Stomach (tissue), 9 donors: ENCODE measurements around the gene FOXN3. TPM values are rescaled to one million over a fixed set of nuclear protein-coding genes. Genes with fewer than 3 reads are reported as not detected.

Source experiments
- DNase-seq, 2 donors: peaks; one replicate each; pipeline versions ENCODE4 v3.0.0 to v3.0.0-alpha.2; 2013 to 2019
- H3K27ac ChIP-seq, 5 donors: fragments of 200-600 bp in 4 of 5; sonication (generic) in 4 of 5; one replicate each; pipeline ENCODE4 v1.5.1; 2013 to 2019; ENCODE audit warnings: mild to moderate bottlenecking in 1 of 5, moderate library complexity in 1 of 5
- H3K27me3 ChIP-seq, 3 donors: fragments of 200-600 bp; sonication (generic); one replicate each; pipeline ENCODE4 v1.5.1; 2017 to 2019; ENCODE audit warnings: mixed run types in 1 of 3
- H3K36me3 ChIP-seq, 4 donors: fragments of 200-600 bp; sonication (generic); 1 replicate in 3 of 4; 2 replicates in 1 of 4; pipeline ENCODE4 v1.5.1; 2016 to 2019
- H3K4me1 ChIP-seq, 4 donors: fragments of 200-600 bp; sonication (generic); one replicate each; pipeline ENCODE4 v1.5.1; 2016 to 2019
- H3K4me3 ChIP-seq, 4 donors: fragments of 200-600 bp; sonication (generic) in 3 of 4; one replicate each; pipeline ENCODE4 v1.5.1; 2016 to 2019; ENCODE audit warnings: mild to moderate bottlenecking in 1 of 4
- H3K9me3 ChIP-seq, 4 donors: fragments of 200-600 bp; sonication (generic); one replicate each; pipeline ENCODE4 v1.5.1; 2016 to 2019
- CTCF ChIP-seq, 7 experiments: fragments of 450-650 bp in 4 of 7; fragments of 200-600 bp in 3 of 7; sonication (generic) in 3 of 7; IDR thresholded peaks; one replicate each; pipeline ENCODE4 v1.5.1; 2016 to 2019; ENCODE audit warnings: antibody characterized with exemption in 7 of 7, control low read depth in 2 of 7, mild to moderate bottlenecking in 1 of 7
- EP300 ChIP-seq: sonication (generic); formaldehyde crosslinking; IDR thresholded peaks from one replicate; pipeline ENCODE4 v1.6.1; 2017; ENCODE audit warnings: antibody characterized with exemption
- POLR2A ChIP-seq, 4 donors: fragments of 450-650 bp; IDR thresholded peaks; one replicate each; pipeline ENCODE4 v1.6.1; 2016; ENCODE audit warnings: antibody characterized with exemption in 4 of 4, control low read depth in 2 of 4, mild to moderate bottlenecking in 1 of 4, moderate library complexity in 1 of 4
- POLR2AphosphoS5 ChIP-seq, 3 donors: sonication (generic); formaldehyde crosslinking; IDR thresholded peaks; one replicate each; pipeline ENCODE4 v1.6.1; 2016; ENCODE audit warnings: antibody characterized with exemption in 3 of 3
- WGBS, 5 donors: extraction: QIAGEN DNeasy Blood & Tissue Kit in 3 of 5; methylation state at CpG; one replicate each; pipeline versions ENCODE4 v1.1.5 to v1.1.7; 2013 to 2018; 5-methylcytosine and 5-hydroxymethylcytosine counted together
- intact Hi-C: fragments of 100-400 bp; cut with DNase I; formaldehyde crosslinking; loops from one replicate; pipeline ENCODE4 v1.15.1; 2023; ENCODE audit warnings: low total_unique reads
- polyA plus RNA-seq, 3 donors: library from polyadenylated mRNA; stranded (reverse); fragments of 200-250 nt; gene quantifications; one replicate each; pipeline ENCODE4 v1.2.3, GENCODE V29; 2013
- total RNA-seq, 5 donors: library from RNA; depleted of rRNA; stranded (reverse); fragments of >200 nt; gene quantifications; one replicate each; pipeline versions ENCODE4 v1.1.0 to v1.2.3, GENCODE V29; 2014 to 2016
- donor health status: healthy with polysubstance abuse.
- donor health status: Bipolar disorder and iron deficiency.
- donor health status: healthy.

The FOXN3 gene
- total and polyA plus RNA-seq, 8 donors = 12.5 to 126 (median 56.6) TPM

GRCh38 chr14:89259951-89260609 lies 157.0 kb downstream of the FOXN3 start:
- 78 to 93% (median 83%) methylated on average over 11 to 15 of the region's 15 CpGs for WGBS, 5 donors

GRCh38 chr14:89258728-89259273 lies 158.2 kb downstream of the FOXN3 start:
- WGBS, 5 donors = 81 to 86% (median 82%) methylated on average over 6 of the region's 6 CpGs
- peaks cover 0 to 11% (median 7%) of the 10 kb centered on the region in 4 donors for H3K36me3 ChIP-seq
- peaks cover 0 to 33% (median 5%) of the 10 kb centered on the region in 4 donors for H3K4me1 ChIP-seq
- no peaks in the 10 kb centered on the region for H3K9me3 ChIP-seq
- DNase-seq = no peak
- no peak overlapping the region for H3K27ac ChIP-seq
- intact Hi-C loops = no loop called here
- TF ChIP-seq EP300 (no peak), POLR2A (IDR thresholded peaks at IDR 0.05) (no peak), CTCF (IDR thresholded peaks at IDR 0.05) (no peak), POLR2AphosphoS5 (IDR thresholded peaks at IDR 0.05) (no peak)
- H3K27me3 ChIP-seq = no peaks in the 10 kb centered on the region
- H3K4me3 ChIP-seq = no peak overlapping the region

More at GRCh38 chr14:89259951-89260609, 157.0 kb downstream of the FOXN3 start:
- no peak overlapping the region for H3K4me3 ChIP-seq
- DNase-seq = no peak
- TF ChIP-seq POLR2AphosphoS5 (IDR thresholded peaks at IDR 0.05) = no peak
- TF ChIP-seq EP300 = no peak
- TF ChIP-seq POLR2A (IDR thresholded peaks at IDR 0.05) = no peak
- no peak for TF ChIP-seq CTCF (IDR thresholded peaks at IDR 0.05)
- H3K36me3 ChIP-seq = peaks cover 0 to 11% (median 4%) of the 10 kb centered on the region in 4 donors
- intact Hi-C loops = no loop called here
- H3K27ac ChIP-seq = no peak overlapping the region
- H3K27me3 ChIP-seq = no peaks in the 10 kb centered on the region
- no peaks in the 10 kb centered on the region for H3K9me3 ChIP-seq
- H3K4me1 ChIP-seq = peaks cover 0 to 27% (median 0%) of the 10 kb centered on the region in 4 donors

GRCh38 chr14:89256951-89257350 lies 160.1 kb downstream of the FOXN3 start:
- H3K9me3 ChIP-seq = no peaks in the 10 kb centered on the region
- H3K27me3 ChIP-seq = no peaks in the 10 kb centered on the region
- intact Hi-C loops = no loop called here
- H3K36me3 ChIP-seq = peaks cover 0 to 11% (median 9%) of the 10 kb centered on the region in 4 donors
- no peak for DNase-seq
- H3K4me1 ChIP-seq = peaks cover 0 to 24% (median 7%) of the 10 kb centered on the region in 4 donors
- H3K4me3 ChIP-seq = no peak overlapping the region
- WGBS, 5 donors = 90 to 100% (median 92%) methylated on average over 1 of the region's 1 CpG
- H3K27ac ChIP-seq = no peak overlapping the region
- no peak for TF ChIP-seq POLR2AphosphoS5 (IDR thresholded peaks at IDR 0.05)
- TF ChIP-seq EP300 = no peak

- Histone ChIP-seq H3K27ac (no peak overlapping the region), H3K4me1 (peaks cover 0 to 24% (median 7%) of the 10 kb centered on the region in 4 donors), H3K9me3 (no peaks in the 10 kb centered on the region), H3K27me3 (no peaks in the 10 kb centered on the region), H3K36me3 (peaks cover 0 to 11% (median 9%) of the 10 kb centered on the region in 4 donors), H3K4me3 (no peak overlapping the region)
- 78 to 89% (median 84%) methylated on average over 8 of the region's 8 CpGs for WGBS, 5 donors
- TF ChIP-seq CTCF (IDR thresholded peaks at IDR 0.05) (no peak), POLR2AphosphoS5 (IDR thresholded peaks at IDR 0.05) (no peak), EP300 (no peak), POLR2A (IDR thresholded peaks at IDR 0.05) (no peak)
- intact Hi-C loops = no loop called here
- DNase-seq = no peak
These were observed 160.8 kb downstream of the FOXN3 start for GRCh38 chr14:89256283-89256682.

GRCh38 chr14:89255852-89256251 lies 161.2 kb downstream of the FOXN3 start:
- H3K4me3 ChIP-seq = no peak overlapping the region
- 59 to 94% (median 92%) methylated on average over 2 to 3 of the region's 3 CpGs for WGBS, 5 donors

More at GRCh38 chr14:89255852-89256251, 161.2 kb downstream of the FOXN3 start:
- Histone ChIP-seq H3K27me3 (no peaks in the 10 kb centered on the region), H3K36me3 (peaks cover 0 to 11% (median 9%) of the 10 kb centered on the region in 4 donors), H3K27ac (no peak overlapping the region), H3K9me3 (no peaks in the 10 kb centered on the region), H3K4me1 (peaks cover 0 to 24% (median 7%) of the 10 kb centered on the region in 4 donors)
- TF ChIP-seq EP300 (no peak), POLR2A (IDR thresholded peaks at IDR 0.05) (no peak), CTCF (IDR thresholded peaks at IDR 0.05) (no peak), POLR2AphosphoS5 (IDR thresholded peaks at IDR 0.05) (no peak)
- intact Hi-C loops = no loop called here
- no peak for DNase-seq
